Jurkat, Clone E6-1 (cell line): Measurements from ENCODE around the gene RPL18.

ENCODE experiments used
- DNase-seq: peaks from one replicate; pipeline ENCODE4 v3.0.0-alpha.2; 2011; ENCODE audit warnings: low read depth, low spot score
- H3K4me3 ChIP-seq: 2 replicates; pipeline ENCODE4 v1.5.1; 2011; ENCODE audit warnings: mild to moderate bottlenecking, low read length, control low read depth, moderate library complexity

The RPL18 gene

DNA sequence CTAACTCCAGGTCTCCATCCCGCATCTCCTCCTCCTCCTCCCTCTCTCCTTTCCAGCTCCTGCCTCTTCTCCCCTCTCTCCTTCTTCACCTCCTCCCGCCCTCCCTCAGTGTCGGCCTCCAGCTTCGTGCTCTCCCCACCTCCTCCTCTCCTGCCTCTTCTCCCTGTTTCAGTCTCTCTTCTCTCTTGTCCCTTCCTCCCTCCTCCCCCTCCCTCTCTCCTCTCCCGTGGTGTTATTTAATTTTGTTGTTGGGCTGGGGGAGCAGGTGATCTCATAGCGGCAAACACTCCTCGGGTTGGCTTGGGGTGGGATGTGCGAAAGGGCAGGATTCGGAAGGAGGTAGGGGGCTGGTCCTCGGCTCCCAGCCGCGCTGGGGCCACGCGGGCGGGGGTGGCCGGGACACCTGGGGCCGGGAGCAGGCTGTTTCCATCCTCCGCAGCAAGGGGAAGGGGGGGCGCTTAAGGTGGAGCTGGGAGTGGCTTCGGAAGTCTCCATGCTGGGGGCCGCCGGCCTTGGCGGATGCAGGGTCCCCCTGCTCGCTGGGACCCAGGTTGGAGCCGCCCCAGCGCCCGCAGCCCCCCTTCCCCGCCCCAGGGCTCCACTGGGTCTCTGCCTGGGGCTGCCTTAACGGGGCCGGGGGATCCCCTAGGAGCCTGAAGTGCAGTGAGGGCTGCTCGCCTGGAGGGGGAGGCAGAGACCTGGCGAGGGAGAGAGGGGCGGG lies 27.2 kb upstream of the RPL18 start, which contains the start of gene CA11:
Gene CA11 (minus strand): TSS at position 187 of the 721 bp plus-strand sequence. CDS start 555 bp downstream, outside the sequence.
- DNase-seq, result no peak

DNA sequence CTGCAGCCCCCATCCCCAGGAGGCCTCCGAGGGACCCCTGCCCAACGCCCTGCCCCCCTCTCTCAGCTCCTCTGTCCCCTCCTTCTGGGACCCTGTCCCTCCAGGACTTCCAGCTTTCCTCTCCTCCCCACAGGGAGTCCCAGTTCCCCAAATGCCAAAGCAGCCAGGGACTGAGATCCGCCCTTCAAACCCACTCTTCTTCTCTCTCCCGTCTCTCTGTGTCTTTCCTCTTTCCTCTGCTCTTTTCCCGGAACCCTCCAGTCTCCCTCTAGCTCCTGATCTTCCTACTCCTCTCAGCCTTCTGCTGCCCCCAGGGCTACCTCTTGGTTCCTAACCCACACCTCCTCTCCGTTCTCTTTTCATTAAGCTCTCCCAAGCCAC lies 26.6 kb upstream of the RPL18 start:
- DNase-seq, result no peak

More for the DNA sequence above, 27.2 kb upstream of the RPL18 start, which contains the start of gene CA11:
- H3K4me3 ChIP-seq, result peak within 1 kb of the TSS; percentile 58

DNA sequence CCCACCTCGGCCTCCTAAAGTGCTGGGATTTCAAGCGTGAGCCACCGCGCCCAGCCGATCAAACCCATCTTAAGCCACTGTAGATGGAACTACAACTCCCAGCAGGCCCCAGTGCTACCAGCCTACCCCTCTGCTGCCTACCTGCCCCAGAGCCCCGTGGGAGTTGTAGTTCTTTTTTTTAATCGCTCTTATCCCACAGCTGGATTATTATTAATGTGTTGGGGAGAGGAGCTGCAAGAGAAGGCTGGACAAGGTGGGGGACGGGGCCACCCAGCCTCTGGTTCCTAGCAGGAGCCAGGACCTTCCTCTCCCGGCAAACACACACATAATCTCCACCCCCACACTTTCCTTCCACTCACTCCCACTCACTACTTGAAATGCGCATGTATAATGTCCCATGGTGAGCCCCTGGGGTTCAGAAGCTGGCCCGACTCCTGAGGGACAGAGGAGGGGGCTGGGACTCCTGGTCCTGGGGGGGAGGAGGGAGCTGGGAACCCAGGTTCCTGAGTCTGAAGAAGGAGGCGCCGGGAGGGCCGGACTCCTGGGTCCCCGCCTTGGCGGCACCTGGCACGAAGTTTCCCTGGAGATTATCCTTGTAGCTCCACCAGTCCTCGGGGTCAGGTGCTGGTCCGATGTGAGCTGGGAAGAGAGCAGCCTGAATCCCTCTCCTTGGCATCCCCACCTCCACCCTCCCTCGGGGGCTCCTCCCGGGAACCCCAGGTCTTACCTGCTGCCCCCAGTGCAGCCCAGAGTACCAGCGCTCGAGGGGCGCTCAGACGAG lies 26.1 kb upstream of the RPL18 start:
- H3K4me3 ChIP-seq, result peak overlapping the region; percentile 58

More for the DNA sequence above, 26.6 kb upstream of the RPL18 start:
- H3K4me3 ChIP-seq, result peak overlapping the region; percentile 58

GRCh38 chr19:48644355-48644754 lies 25.4 kb upstream of the RPL18 start:
- H3K4me3 ChIP-seq, result peak overlapping the region; percentile 58
- DNase-seq, result no peak

More for the DNA sequence above, 26.1 kb upstream of the RPL18 start:
- DNase-seq, result peak; percentile 80

DNA sequence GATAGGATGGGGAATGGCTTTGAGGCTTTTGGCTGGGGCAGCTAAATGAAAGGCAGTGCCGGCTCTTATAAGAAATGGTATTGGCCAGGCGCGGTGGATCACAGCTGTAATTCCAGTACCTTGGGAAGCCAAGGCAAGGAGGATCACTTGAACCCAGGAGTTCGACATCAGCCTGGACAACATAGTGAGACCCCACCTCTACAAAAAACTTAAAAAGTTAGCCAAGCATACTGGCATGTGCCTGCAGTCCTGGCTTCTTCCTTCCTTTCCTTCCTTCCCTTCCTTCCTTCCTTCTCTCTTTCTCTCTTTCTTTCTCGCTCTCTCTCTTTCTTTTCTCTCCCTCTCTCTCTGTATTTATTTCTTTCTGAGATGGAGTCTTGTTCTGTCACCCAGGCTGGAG lies 23.9 kb upstream of the RPL18 start:
- no peak overlapping the region for H3K4me3 ChIP-seq
- DNase-seq, result no peak

GRCh38 chr19:48641850-48642249 lies 22.9 kb upstream of the RPL18 start:
- no peak for DNase-seq
- no peak overlapping the region for H3K4me3 ChIP-seq

DNA sequence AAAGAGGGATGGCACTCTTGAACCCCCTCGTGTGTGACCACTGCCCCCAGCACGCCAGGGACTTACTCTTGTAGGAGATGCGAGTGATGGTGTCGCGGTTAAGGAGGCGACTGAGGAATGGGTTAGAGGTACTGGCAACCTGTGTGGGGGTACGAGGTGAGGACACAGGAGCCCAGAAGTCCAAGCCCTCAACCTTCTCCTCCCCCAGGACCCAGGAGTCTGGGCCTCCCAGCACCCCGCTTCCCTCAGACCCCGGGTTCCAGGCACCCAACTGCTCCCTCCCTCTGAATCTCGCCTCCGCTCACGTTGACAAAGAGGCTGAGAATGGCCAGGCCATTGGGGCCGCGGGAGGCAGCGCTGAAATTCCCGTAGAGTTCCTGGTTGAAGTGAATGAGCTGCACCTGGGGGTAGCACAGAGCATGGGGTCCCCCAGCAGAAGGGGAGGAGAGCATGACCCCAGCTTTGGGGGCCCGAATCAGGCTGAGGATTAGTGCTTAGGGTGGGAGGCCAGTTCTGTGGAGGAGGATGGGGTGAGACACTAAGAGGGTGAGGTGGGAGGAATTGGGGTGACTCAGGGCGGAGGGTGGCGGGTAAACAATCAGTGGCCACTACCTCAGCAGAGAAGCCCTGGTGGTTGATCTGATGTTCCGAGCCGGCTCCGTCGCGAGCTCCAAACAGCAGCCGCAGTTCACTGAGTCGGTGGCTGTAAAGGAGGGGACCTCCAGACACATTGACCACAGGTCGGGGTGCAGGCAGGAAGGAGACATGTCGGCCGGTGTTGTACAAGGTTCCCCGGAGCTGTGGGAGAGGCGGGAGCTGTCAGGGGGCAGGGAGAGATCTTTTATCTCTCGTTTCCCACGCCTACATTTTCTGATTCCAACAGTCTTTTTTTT lies 20.8 kb upstream of the RPL18 start:
- DNase-seq, result no peak
- H3K4me3 ChIP-seq, result no peak overlapping the region

- no peak for DNase-seq
- peak overlapping the region; percentile 57 for H3K4me3 ChIP-seq
Observed at GRCh38 chr19:48638831-48639381, 19.9 kb upstream of the RPL18 start.

DNA sequence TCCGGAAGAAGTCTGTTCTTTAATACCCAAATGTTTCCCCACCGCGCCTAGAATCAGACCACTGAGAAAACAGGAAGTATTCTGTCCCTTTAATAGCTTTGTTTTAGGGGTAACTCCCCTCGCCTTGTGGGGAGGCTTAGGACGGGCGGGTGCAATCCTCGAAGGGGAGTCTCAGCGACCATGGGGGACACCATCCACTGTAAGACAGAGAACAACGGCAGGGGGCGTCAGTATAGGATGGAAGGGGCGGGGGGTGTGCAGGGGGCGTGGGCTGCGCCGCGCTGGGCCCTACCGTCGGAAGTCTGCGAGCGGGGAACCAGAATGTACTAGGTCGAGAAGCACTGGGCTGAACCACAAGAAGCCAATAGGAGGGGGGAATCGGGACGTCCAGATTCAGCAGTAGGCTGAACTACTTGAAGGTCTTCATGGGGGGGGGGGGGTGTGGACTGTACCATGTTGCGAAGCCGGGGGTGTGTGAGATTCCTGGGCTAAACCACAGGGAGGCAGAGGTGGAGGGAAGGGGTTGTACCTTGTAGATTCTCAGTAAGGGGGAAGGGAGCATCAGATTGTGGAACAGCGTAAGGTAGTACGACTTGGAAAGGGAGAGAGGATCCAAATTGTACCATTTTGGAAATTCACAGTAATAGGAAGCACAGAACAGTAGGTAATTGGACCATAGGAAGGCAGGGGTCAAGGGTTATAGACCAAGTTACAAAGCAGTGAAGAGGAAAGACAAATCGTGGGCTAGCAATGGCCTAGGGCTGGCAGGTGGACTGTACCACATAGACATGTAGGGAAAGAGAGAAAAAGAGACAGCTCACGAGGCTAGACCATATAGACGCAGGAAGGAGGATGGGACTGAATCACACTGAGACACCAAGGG lies 19.2 kb upstream of the RPL18 start:
- H3K4me3 ChIP-seq, result peak overlapping the region; percentile 57
- DNase-seq, result peak; percentile 96

GRCh38 chr19:48637449-48637947 lies 18.5 kb upstream of the RPL18 start:
- H3K4me3 ChIP-seq, result peak overlapping the region; percentile 76
- DNase-seq, result peak; percentile 99

DNA sequence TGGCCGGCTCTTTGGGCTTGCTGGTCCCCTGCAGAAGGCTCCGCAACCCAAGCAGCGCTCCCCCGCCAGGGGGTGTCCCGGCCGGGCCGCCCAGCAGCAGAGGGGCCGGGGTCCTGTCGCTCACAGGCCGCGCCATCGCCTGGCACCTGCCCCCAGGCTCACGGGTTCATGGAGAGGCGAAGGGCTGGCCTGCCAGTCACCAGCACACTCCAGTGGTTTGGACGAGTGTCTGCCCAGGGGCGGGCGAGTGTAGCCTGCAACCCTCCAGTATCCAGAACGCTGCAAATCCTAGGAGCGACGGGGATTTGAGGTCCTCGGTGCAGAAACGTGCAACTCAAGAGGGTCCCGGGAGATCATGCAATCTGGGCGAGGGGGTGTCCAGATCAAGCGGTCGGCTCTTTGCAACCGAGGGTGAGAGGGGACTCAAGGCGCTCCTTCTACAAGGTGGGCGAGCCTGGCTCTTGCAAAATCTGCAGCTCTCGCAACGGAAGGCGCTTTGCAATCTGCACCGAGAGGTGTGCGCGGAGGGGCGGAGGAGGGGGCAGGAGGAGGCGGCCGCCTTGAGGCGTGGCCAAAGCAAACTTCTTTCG lies 18.0 kb upstream of the RPL18 start, which contains the start of gene DBP:
Gene DBP (minus strand): TSS at position 521 of the 590 bp plus-strand sequence. CDS start 385 bp downstream, at position 136.
- no peak for DNase-seq
- peak within 1 kb of the TSS; percentile 76 for H3K4me3 ChIP-seq

GRCh38 chr19:48635966-48636858 lies 17.2 kb upstream of the RPL18 start:
- DNase-seq, result no peak
- peak overlapping the region; percentile 76 for H3K4me3 ChIP-seq

DNA sequence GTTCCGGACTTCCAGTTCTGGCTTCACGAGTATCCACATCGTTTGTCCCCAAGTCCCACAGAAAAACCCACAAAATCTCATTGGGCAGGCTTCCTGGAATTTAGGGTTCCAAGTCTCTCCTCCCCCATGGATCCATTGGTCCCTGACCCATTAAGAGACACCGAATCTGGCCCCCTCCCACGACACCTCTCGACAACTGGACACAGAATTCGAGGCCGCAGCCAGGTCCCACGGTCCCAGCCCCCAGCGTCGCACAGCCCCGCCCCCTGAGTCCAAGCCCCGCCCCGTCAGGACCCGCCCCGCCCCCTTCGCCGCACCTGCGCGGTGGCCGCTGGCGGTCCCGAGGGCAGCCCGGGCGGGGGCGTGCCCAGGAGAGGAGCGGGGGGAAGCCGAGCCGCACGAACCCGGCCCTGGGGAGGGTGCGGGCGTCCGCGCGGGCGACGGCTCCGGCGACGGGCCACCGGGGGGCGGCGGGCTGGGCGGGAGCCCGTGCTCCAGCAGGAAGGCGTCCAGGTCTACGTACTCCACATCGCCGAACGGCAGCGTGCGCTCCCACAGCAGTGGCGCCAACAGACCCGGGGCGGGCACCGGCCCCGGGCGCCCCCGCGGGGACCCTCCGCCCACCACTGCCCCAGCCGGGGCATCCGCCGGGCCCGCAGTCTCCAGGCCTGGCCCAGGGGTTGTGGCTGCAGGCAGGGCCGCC lies 16.4 kb upstream of the RPL18 start:
- H3K4me3 ChIP-seq, result peak overlapping the region; percentile 76
- DNase-seq, result no peak

GRCh38 chr19:48634424-48635262 lies 15.7 kb upstream of the RPL18 start:
- peak overlapping the region; percentile 64 for H3K4me3 ChIP-seq
- peak; percentile 95 for DNase-seq

- H3K4me3 ChIP-seq, result peak overlapping the region; percentile 64
- DNase-seq, result no peak
Observed at GRCh38 chr19:48634036-48634342, 15.0 kb upstream of the RPL18 start.
